ENCODE measurements around the gene GLUD1.
"Not testable (repeated sequence)": the region's sequence is repeated elsewhere in the genome, so short reads cannot be mapped to it uniquely, and the experiment has no call there.

The GLUD1 gene

GRCh38 chr10:87092861-87093631, 1.6 kb downstream of the GLUD1 start:
- Histone ChIP-seq H3K4me1 (peaks cover 0 to 53% (median 14%) of the 10 kb centered on the region in 4 donors), H3K4me3 (peak overlapping the region; percentile 85 to 94), H3K27ac (peak overlapping the region; percentile 96 to 99), H3K36me3 (no peaks in the 10 kb centered on the region), H3K9me3 (no peaks in the 10 kb centered on the region), H3K27me3 (no peaks in the 10 kb centered on the region)
- no peak for TF ChIP-seq CTCF (IDR thresholded peaks at IDR 0.05)
- intact Hi-C loops (cut with DNase I; ENCODE audit: low total_unique reads) = loop anchor here (10.0 kb wide), 2 partner anchors 128 to 398 kb away; partner anchors contain the start of gene ADIRF
- no peak for DNase-seq

GRCh38 chr10:87092376-87092860, 2.2 kb downstream of the GLUD1 start:
- Histone ChIP-seq H3K9me3 (no peaks in the 10 kb centered on the region), H3K27ac (peak overlapping the region; percentile 96 to 99), H3K4me1 (peaks cover 0 to 59% (median 14%) of the 10 kb centered on the region in 4 donors), H3K4me3 (peak overlapping the region; percentile 85 to 94), H3K27me3 (no peaks in the 10 kb centered on the region), H3K36me3 (no peaks in the 10 kb centered on the region)
- TF ChIP-seq CTCF (IDR thresholded peaks at IDR 0.05) = no peak
- DNase-seq = no peak
- intact Hi-C loops (cut with DNase I; ENCODE audit: low total_unique reads) = loop anchor here (10.0 kb wide), 2 partner anchors 128 to 398 kb away; partner anchors contain the start of gene ADIRF

GRCh38 chr10:87090779-87091178, 3.9 kb downstream of the GLUD1 start:
- intact Hi-C loops (cut with DNase I; ENCODE audit: low total_unique reads) = loop anchor here (10.0 kb wide), 2 partner anchors 126 to 396 kb away; partner anchors contain the start of gene ADIRF

GRCh38 chr10:87089746-87090145, 4.9 kb downstream of the GLUD1 start:
- H3K4me1 ChIP-seq = peaks cover 0 to 63% (median 10%) of the 10 kb centered on the region in 4 donors
- no peak overlapping the region for H3K27ac ChIP-seq
- H3K36me3 ChIP-seq = no peaks in the 10 kb centered on the region
- no peaks in the 10 kb centered on the region for H3K27me3 ChIP-seq
- DNase-seq = no peak
- H3K4me3 ChIP-seq = no peak overlapping the region
- no peak for TF ChIP-seq CTCF (IDR thresholded peaks at IDR 0.05)
- intact Hi-C loops (cut with DNase I; ENCODE audit: low total_unique reads) = loop anchor here (10.0 kb wide), 2 partner anchors 125 to 395 kb away; partner anchors contain the start of gene ADIRF
- no peaks in the 10 kb centered on the region for H3K9me3 ChIP-seq

More at GRCh38 chr10:87090779-87091178, 3.9 kb downstream of the GLUD1 start:
- Histone ChIP-seq H3K4me1 (peaks cover 0 to 57% (median 8%) of the 10 kb centered on the region in 4 donors), H3K27me3 (no peaks in the 10 kb centered on the region), H3K36me3 (no peaks in the 10 kb centered on the region), H3K9me3 (no peaks in the 10 kb centered on the region), H3K27ac (peak overlapping the region in 1 of 2 donors; percentile 99), H3K4me3 (no peak overlapping the region)
- no peak for TF ChIP-seq CTCF (IDR thresholded peaks at IDR 0.05)
- no peak for DNase-seq

- no peak overlapping the region for H3K4me3 ChIP-seq
- TF ChIP-seq CTCF (IDR thresholded peaks at IDR 0.05) = no peak
- no peaks in the 10 kb centered on the region for H3K27me3 ChIP-seq
- H3K4me1 ChIP-seq = peaks cover 0 to 80% (median 21%) of the 10 kb centered on the region in 4 donors
- intact Hi-C loops (cut with DNase I; ENCODE audit: low total_unique reads) = no loop called here
- no peak for DNase-seq
- no peaks in the 10 kb centered on the region for H3K9me3 ChIP-seq
- H3K27ac ChIP-seq = no peak overlapping the region
- no peaks in the 10 kb centered on the region for H3K36me3 ChIP-seq
Observed at GRCh38 chr10:87085537-87085936, 9.1 kb downstream of the GLUD1 start.

GRCh38 chr10:87084291-87084782, 10.3 kb downstream of the GLUD1 start:
- H3K4me3 ChIP-seq; H3K27me3 ChIP-seq; H3K36me3 ChIP-seq; intact Hi-C loops (cut with DNase I; ENCODE audit: low total_unique reads); H3K9me3 ChIP-seq; DNase-seq: not testable (repeated sequence)
- H3K4me1 ChIP-seq = peaks cover 0 to 68% (median 16%) of the 10 kb centered on the region in 4 donors
- peak overlapping the region; percentile 50 to 57 for H3K27ac ChIP-seq

- H3K9me3 ChIP-seq; DNase-seq; H3K36me3 ChIP-seq; intact Hi-C loops (cut with DNase I; ENCODE audit: low total_unique reads); H3K27me3 ChIP-seq; H3K4me3 ChIP-seq: not testable (repeated sequence)
- peaks cover 0 to 67% (median 14%) of the 10 kb centered on the region in 4 donors for H3K4me1 ChIP-seq
- H3K27ac ChIP-seq = peak overlapping the region; percentile 50 to 57
Observed at GRCh38 chr10:87083576-87084290, 10.9 kb downstream of the GLUD1 start.

- DNase-seq; H3K4me3 ChIP-seq; H3K27me3 ChIP-seq; intact Hi-C loops (cut with DNase I; ENCODE audit: low total_unique reads); H3K9me3 ChIP-seq; H3K36me3 ChIP-seq: not testable (repeated sequence)
- H3K27ac ChIP-seq = peak overlapping the region; percentile 29 to 47
- H3K4me1 ChIP-seq = peaks cover 0 to 55% (median 14%) of the 10 kb centered on the region in 4 donors
Observed at GRCh38 chr10:87082219-87082618, 12.4 kb downstream of the GLUD1 start.

All from tibial artery (tissue), 4 donors.